ENCODE results near the gene PDCD1LG2.
"Not testable (repeated sequence)": the region's sequence is repeated elsewhere in the genome, so short reads cannot be mapped to it uniquely, and the experiment has no call there.

PDCD1LG2 gene

DNA sequence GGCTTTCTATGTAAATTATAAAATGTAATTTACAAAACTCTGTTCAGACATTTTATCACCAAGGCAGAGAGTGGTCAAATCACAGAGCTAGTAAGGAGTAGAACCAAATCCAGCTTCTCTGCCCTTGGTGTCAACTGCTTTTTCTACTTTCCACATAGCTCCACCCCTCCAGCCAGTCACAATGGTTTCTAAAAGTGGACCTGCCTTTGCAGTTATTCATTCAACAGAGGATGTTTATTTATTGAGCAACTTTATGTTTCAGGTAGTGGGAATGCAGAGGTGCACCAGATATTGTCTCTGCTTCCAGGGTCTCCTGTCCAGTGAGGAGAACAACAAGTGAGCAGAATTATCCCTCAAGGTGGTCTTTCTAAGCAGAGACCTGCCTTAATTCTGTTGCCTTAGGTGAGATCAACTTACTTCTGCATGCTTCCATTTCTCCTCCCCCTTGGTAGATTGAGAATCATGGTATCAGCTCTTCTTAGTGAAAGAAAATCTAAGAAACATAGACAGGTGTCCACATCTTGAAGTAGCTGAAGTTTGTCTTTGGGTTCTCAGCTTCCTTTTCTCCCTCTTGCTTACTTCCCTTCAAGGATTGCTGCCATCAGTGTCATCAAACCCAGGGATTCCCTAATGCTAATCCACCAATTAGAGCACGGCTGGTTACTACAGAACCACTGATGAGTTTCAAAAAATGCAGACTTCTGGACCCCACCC is 17.2 kb upstream of the PDCD1LG2 start:
- in situ Hi-C loops (cut with MboI; ENCODE audit: low pct_unique_long_range_greater_than_20kb, low sequenced_read_pairs) = no loop called here
- DNase-seq = no peak

DNA sequence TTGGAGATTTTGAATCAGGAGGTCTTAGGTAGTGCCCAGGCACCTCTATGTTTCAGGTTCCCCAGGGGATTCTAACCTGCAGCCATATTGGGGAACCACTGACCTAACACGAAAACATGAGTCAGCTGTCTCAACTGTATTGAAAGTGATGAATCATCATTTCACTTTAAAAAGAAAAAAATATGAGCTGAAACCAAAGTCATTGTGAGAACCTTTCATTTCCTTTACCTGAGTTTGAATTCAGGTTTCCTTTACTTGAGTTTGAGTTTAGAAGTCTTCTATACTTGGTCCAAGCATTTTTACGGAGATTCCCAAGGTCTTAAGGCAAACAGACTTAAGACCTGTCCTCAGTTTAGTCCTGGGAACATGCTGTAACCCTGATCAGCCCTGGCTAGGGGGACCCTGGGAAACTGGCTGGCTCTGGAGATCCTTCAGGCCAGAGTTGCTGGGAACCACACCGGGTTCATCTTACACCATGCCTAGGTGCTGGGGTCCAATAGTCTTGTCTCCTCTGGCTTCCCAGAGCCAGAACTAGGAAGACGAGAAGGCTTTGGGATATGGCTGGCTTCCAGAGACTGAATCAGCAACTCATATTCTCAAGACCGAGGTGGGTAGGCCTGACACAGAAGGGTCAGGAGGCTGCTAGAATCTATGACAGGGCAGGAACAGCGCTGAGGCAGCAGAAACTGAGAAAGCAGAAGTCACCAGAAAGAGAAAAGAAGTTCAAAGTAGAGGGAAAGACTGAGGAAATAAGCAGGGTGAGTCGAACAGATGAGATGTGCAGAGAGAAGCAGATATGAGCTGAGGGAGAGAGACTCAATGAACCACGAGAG is 16.4 kb upstream of the PDCD1LG2 start:
- in situ Hi-C loops (cut with MboI; ENCODE audit: low pct_unique_long_range_greater_than_20kb, low sequenced_read_pairs) = no loop called here
- DNase-seq = peak; percentile 67

DNA sequence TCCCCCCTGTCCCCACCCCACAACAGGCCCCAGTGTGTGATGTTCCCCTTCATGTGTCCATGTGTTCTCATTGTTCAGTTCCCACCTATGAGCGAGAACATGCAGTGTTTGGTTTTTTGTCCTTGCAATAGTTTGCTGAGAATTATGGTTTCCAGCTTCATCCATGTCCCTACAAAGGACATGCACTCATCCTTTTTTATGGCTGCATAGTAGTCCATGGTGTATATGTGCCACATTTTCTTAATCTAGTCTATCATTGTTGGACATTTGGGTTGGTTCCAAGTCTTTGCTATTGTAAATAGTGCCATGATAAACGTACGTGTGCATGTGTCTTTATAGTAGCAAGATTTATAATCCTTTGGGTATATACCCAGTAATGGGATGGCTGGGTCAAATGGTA is 15.6 kb upstream of the PDCD1LG2 start:
- DNase-seq; in situ Hi-C loops (cut with MboI; ENCODE audit: low pct_unique_long_range_greater_than_20kb, low sequenced_read_pairs): not testable (repeated sequence)

DNA sequence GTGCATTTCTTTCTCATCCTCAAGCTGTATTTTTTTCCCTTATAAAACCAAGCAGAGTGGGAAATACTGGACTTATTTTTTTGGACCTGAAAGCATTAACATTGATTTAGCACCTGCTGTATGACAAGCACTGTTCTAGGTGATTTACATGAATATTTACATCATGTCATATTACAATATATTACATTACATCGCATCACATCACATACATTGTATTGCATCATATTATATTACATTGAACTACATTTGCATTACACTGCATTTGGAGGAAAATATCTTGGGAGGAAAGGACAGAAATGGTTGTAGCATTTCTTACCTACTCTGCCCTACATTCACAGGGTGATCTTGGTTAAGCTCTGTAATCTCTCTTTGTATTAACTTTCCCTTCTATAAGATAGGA is 11.2 kb upstream of the PDCD1LG2 start:
- in situ Hi-C loops (cut with MboI; ENCODE audit: low pct_unique_long_range_greater_than_20kb, low sequenced_read_pairs) = no loop called here
- no peak for DNase-seq

DNA sequence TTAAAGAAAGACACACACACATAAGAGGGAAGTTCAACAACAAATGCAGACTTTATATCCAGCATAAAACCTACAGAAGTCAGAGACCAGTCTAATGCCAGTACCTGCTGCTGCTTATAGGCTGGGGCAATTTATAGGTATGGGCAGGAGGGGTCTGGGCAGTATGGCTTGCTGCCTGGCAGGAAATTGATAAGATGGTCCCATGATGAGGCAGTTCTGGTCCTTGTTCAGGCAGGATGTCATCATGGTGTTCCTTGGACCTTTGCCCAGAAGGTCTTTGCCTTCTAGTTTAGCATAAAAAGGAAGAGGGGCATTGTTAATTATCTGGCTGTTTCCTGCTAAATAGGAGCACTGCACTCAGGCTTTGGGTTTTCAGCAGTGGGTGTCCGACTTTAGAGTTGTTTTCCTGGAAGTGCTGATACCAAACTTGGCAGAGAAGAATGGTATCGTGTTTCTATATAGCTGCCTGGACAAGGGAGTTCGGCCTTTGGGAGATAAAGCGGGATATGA is 10.4 kb upstream of the PDCD1LG2 start:
- in situ Hi-C loops (cut with MboI; ENCODE audit: low pct_unique_long_range_greater_than_20kb, low sequenced_read_pairs) = no loop called here
- peak; percentile 91 for DNase-seq

DNA sequence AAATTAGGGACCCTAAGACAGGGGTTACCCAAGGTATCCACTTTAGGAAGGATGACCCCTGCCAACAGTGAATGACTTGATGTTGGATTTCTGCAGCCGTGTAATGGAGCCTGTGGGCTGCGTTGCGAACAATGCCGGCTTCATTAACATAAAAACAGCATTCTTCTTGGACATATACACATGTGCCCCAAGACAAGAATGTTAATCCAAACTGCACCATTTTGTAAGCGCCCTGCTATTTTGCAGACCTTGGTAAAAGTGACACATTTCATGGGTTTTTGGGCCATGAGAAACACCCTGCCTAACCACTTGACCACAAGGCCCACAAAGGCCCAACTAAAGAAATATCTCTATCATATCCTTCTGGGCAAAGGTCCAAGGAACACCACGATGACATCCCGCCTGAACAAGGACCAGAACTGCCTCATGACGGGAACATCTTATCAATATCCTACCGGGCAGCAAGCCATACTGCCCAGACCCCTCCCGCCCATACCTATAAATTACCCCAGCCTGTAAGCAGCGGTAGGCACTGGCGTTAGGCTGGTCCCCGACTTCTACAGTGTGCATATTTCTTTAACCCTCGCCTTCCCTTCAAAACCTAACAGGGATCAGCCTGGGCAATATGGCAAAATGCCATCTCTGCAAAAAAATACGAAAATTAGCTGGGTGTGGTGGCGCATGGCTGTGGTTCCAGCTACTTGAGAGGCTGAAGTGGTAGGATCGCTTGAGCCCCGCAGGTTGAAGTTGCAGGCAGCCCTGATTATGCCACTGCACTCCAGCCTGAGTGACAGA is 9.7 kb upstream of the PDCD1LG2 start:
- DNase-seq = peak; percentile 52
- in situ Hi-C loops (cut with MboI; ENCODE audit: low pct_unique_long_range_greater_than_20kb, low sequenced_read_pairs) = no loop called here

DNA sequence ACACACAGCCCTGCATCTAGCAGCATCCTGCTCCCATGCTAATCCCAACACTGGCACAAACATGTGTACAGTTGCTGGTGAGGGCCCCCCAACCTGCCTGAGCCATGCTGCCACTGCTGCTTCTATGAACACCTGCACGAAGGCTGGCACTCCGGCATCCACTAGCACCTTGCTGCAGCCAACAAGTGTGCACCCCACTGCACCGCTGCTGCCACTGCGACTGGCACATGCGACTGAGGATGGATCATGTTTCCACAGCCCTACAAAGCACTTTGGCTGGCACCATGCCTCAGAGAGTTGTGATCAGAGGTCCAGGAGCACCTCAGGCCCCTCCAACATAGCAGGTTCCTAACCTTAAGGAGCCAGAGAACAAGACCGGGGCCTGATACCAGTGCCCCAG is 7.8 kb upstream of the PDCD1LG2 start:
- in situ Hi-C loops (cut with MboI; ENCODE audit: low pct_unique_long_range_greater_than_20kb, low sequenced_read_pairs) = no loop called here
- DNase-seq = no peak

DNA sequence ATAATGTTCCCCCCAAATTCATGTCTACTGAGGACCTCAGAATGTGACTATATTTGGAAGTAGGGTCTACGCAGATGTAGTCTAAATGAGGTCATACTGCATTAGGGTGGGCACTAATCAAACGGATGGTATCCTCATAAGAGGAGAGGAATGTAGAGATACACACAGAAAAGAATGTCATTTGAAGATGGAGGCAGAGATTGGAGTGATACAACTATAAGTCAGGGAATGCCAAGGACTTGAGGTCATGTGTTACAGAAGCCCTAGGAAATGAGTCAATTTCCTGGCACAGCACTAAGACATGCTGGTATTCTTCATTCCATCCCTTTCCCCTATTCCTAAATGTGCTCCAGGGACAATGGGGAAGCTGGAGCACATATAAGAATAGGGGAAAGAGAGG is 758 bp upstream of the PDCD1LG2 start:
- no peak for DNase-seq
- in situ Hi-C loops (cut with MboI; ENCODE audit: low pct_unique_long_range_greater_than_20kb, low sequenced_read_pairs) = no loop called here

DNA sequence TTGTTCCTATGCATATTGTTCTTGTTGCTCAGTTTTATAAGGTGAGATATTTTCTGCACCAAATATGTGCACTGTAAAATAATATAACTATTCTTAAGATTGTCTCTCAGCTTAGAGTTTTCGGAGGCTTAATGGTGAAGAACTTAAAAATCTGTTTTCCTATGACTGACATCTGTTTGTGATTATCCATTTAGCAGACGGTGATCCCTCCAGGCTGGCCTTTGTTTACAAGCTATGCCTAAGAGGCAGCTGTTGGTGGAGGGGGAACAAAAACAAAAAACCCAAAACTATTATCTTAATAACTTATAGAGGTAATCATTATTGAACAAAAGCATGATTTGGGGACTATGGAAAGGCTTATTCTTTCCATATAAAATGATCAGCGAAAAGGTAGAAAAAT is 658 bp downstream of the PDCD1LG2 start:
- in situ Hi-C loops (cut with MboI; ENCODE audit: low pct_unique_long_range_greater_than_20kb, low sequenced_read_pairs) = no loop called here
- no peak for DNase-seq

DNA sequence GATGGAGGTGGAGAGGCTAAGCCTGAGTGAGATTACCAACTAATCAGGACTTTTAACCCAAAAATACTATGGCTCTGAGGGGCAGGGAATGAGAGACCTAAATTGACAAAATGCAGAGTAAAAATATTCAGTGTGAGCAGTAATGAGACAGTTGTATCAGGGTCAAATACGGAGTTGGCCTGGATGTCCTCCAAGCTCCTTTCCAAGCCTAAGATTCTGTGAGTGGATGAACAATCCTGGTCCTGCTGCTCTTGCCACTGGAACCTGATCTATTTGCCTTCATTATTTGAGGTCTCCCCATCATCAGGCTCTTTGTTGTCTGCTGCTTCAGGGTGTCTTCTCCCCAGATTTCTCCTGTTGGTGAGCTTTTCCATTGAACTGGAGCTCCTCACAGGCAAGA is 1.1 kb downstream of the PDCD1LG2 start:
- in situ Hi-C loops (cut with MboI; ENCODE audit: low pct_unique_long_range_greater_than_20kb, low sequenced_read_pairs) = no loop called here
- no peak for DNase-seq

DNA sequence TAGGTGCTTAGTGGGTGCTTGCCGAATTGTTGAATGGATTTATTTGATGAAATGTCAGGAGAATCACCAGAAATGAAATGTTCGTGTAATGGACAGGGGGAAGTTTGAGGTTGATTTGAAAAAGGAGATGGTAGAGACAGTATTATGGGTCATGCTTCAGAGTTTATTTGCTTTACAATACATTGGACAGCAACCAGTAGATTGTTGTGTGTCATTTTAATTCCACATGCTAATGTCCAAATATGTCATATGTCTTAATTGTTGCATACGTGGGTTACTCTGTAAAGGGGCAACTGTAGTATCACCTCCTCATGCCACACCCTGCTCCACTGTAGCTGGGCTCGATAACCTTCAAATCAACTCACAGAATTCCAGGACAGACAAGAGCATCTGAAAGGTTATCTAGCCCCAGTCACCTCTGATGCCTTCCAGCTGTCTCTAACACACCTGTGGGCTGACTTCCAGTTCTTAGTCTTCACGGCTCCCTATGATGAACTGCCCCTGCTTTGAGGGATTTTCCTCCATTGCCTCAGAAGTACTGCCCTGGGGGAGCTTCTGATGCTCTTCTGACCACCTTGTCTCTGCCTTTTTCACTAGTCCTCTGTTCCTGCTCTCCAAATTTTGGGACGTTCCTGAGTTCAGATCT is 1.7 kb downstream of the PDCD1LG2 start:
- in situ Hi-C loops (cut with MboI; ENCODE audit: low pct_unique_long_range_greater_than_20kb, low sequenced_read_pairs) = no loop called here
- DNase-seq = no peak

DNA sequence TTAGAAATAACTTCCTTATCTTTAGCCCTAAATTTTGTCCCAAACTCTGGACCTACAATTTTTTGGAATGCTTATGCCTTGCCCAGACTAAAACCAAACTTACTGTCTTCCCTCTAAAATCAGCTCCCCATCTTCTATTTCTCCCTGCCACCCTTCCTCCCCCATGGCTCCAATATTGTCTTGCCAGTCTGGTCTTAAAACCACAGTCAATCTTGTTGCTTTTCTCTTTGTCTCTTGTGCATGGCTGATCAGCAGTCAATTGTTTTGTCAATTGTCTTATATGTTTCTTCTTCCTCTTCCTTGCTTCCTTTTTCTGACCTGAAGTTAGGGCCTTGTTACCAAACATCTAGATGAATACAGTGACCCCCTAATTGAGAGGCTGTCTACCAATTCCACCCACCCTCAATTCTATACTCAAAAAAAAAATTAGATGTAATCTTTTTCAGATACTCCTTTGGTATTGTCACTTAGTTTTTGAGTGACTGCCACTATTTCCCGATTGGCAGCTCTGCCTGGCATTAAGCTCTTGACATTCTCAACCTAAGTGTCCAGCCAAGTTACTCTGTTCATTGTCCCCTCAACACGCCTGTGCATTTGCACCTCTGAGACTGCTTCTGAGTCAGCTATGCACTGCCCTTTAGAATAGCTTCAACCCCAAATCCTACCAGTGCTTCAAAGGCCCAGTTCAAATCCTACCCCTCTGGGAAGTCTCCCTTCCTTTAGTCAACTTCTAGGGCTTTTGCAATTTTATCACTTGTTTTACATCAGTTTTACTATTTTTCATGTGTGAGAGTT is 2.5 kb downstream of the PDCD1LG2 start:
- DNase-seq = no peak

DNA sequence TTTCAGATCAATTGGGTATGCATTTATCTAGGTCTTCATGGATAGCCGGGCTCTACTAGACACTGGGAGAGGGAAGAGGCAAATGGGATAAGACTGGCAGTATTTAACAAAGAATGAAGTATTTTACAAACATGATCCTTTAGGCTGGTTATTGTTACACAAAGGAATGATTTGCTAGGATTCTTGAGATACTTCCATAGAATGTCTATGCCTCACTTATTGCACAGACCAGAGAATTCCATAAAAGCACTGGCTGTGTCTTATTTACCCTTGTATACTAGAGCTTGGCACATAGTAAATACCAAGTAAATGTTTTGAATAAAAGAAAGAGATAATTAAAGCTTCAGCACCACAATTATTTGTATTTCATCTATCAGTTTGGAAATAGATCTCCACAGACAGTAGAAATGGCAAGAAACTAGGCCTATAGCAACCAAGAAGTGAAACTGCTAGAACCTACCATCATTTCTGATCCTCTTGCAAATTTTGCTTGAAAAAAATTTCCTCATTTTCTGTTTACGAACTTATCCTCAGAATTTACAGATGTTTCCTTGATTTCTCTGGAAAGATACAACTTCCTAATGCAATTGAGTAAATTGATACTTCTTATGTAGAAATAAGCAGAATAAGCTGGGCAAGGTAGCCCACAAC is 3.8 kb downstream of the PDCD1LG2 start:
- in situ Hi-C loops (cut with MboI; ENCODE audit: low pct_unique_long_range_greater_than_20kb, low sequenced_read_pairs) = no loop called here
- no peak for DNase-seq

More for the DNA sequence above, 2.5 kb downstream of the PDCD1LG2 start:
- in situ Hi-C loops (cut with MboI; ENCODE audit: low pct_unique_long_range_greater_than_20kb, low sequenced_read_pairs) = no loop called here

DNA sequence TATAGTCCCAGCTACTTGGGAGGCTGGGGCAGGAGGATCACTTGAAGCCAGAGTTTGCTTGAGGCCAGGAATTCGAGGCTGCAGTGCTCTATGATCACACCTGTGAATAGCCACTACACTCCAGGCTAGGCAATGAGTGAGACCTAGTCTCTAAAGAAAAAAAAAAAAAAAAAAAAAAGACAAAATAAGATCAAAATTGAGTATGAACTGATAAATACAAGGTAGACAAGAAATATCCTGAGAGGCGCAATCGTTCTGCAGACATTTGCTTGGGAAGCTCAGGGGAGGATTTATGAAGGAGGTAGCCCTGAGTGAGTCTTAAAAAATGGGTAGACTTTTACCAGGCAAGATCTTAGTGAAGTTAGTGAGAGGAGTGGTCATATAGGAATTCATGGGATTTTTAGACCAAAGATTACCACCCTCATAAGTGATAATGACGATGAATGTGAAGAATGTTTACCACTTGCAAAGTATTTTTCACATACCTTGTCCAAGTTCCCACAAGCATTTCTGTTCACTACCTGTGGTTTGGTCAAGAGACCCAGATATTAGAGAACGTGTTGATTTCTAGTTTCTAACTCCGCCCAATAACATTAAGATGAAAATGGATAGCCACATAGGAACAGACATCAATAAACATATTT is 4.4 kb downstream of the PDCD1LG2 start:
- in situ Hi-C loops (cut with MboI; ENCODE audit: low pct_unique_long_range_greater_than_20kb, low sequenced_read_pairs) = no loop called here
- DNase-seq = no peak

DNA sequence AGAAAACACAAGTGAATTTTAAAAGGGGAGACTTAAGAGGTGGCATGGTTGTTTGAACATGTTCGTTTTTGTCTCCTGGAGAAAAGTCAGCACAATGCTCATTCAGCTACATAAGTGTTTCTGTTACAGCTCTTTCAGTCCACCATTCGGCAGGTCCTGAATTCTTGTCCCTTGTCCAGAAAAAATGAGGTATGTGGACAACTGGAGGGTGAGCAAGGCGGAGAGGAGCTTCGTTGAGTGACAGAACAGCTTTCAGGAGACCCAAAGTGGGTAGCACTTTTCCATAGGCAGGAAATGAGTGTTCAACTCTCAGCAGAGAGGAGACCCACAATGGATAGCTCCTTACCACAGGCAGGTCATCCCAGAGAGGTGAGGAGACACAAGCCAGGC is 4.9 kb downstream of the PDCD1LG2 start:
- in situ Hi-C loops (cut with MboI; ENCODE audit: low pct_unique_long_range_greater_than_20kb, low sequenced_read_pairs) = no loop called here
- DNase-seq = no peak

DNA sequence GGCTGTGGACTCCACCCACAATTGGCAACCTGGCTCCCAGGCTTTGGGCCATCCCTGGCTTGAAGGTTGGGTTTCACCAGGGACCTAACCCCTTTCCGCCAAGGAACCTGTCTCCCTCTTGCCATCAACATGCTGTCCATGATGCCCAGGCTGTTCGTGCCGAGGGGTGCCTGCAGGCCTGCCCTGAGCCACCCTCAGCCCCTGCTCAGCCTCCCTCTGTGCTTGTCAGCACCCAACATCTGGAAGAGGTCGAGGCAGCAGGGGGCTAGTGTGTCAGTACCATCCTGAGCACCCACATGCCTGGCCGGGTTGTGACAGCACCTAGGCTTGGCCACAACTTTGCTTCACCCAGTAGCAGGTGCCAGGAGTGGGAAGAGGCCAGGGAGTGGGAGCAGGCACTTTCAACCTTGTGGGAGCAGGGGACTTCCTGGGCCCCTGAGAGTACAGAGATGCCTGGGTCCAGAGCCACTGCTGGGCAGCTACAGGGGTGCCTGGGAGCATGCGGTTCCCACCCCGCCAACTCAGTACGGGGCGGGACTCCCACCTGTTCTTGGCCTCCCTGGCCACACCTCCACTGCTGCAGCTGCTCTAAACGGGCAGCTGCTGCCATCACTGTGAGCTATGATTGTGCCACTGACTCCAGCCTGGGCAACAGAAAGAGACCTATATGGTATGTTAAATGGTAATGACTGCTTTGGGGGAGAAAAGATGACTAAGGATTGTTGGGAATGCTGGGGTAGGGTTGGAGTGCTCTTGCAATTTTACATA is 6.3 kb downstream of the PDCD1LG2 start:
- no peak for DNase-seq
- in situ Hi-C loops (cut with MboI; ENCODE audit: low pct_unique_long_range_greater_than_20kb, low sequenced_read_pairs) = no loop called here
